ENCODE results near the gene GLRA3. TPM values are rescaled to one million over a fixed set of nuclear protein-coding genes. Genes with fewer than 3 reads are reported as not detected.
"Not testable (repeated sequence)": the region's sequence is repeated elsewhere in the genome, so short reads cannot be mapped to it uniquely, and the experiment has no call there.

Gene GLRA3
- total and polyA plus RNA-seq, 2 donors (not counting 3 experiments of a cell fraction or from before 2014, with no cell fraction given): not detected

DNA sequence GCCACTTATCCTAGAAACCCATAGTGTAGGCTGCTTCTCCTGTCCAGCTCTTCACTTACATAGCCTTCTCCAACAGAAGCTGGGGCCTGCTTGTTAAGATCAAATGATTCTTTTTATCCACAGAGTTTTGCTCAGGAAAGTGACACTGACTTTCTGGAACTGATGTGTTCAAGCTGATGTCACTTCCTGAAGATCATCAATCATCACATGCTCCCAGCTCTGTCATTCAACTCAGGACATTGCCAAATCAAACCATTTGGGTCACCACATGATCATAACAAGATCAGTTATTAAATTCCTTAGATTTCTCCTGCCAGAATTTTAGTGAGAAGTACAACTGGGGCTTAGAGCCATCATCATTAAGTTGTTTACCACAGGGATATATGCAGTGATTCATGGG is 39.4 kb downstream of the GLRA3 start:
- no peak for DNase-seq (ENCODE audit: low read depth, low spot score)
- no peaks in the 10 kb centered on the region for H4K20me1 ChIP-seq (replicated peaks; ENCODE audit: control insufficient read depth, extremely low read depth, insufficient read depth, low read length)
- H3K9me3 ChIP-seq (replicated peaks; ENCODE audit: control insufficient read depth, insufficient read depth, low read length): no peaks in the 10 kb centered on the region
- intact Hi-C loops (cut with micrococcal nuclease): no loop called here
- H3K27me3 ChIP-seq (ENCODE audit: control insufficient read depth in 2 of 2, insufficient read depth in 2 of 2, low read length in 2 of 2): no peaks in the 10 kb centered on the region
- no peak overlapping the region for H3K9ac ChIP-seq (replicated peaks; ENCODE audit: extremely low read depth, insufficient read depth, low read length)
- H3K36me3 ChIP-seq (ENCODE audit: control insufficient read depth in 2 of 2, extremely low read depth in 1 of 2, insufficient read depth in 2 of 2, low read length in 2 of 2): no peaks in the 10 kb centered on the region
- CTCF ChIA-PET: no interaction called here
- H3K4me3 ChIP-seq (replicated peaks in 1 of 3; ENCODE audit: insufficient read depth in 1 of 3, low read depth in 1 of 3, low read length in 3 of 3): no peak overlapping the region
- BruUV-seq (replicated peaks): no TSS peak
- no peak for TF ChIP-seq JUN (IDR thresholded peaks at IDR 0.05; ENCODE audit: borderline replicate concordance, insufficient read depth, insufficient read length, low read depth)
- TF ChIP-seq FOS (IDR thresholded peaks at IDR 0.05; ENCODE audit: borderline replicate concordance, insufficient read depth, low read length): no peak
- TF ChIP-seq GATA2 (IDR thresholded peaks at IDR 0.05; ENCODE audit: insufficient read depth, insufficient read length, low read depth, low read length): no peak
- TF ChIP-seq POLR2A (IDR thresholded peaks at IDR 0.05; ENCODE audit: low read depth, low read length): no peak
- TF ChIP-seq, protein P1, sequence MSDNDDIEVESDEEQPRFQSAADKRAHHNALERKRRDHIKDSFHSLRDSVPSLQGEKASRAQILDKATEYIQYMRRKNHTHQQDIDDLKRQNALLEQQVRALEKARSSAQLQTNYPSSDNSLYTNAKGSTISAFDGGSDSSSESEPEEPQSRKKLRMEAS (IDR thresholded peaks at IDR 0.05; ENCODE audit: insufficient read depth, insufficient read length): no peak
- no peak for TF ChIP-seq POLR2AphosphoS5 (IDR thresholded peaks at IDR 0.05; ENCODE audit: insufficient read depth, low read depth, low read length)
- no peak for TF ChIP-seq MYC (IDR thresholded peaks at IDR 0.05; ENCODE audit: low read depth, low read length)
- no peak for TF ChIP-seq EZH2 (IDR thresholded peaks at IDR 0.05; ENCODE audit: borderline replicate concordance, low read depth, low read length, severe bottlenecking)
- TF ChIP-seq, protein P2, sequence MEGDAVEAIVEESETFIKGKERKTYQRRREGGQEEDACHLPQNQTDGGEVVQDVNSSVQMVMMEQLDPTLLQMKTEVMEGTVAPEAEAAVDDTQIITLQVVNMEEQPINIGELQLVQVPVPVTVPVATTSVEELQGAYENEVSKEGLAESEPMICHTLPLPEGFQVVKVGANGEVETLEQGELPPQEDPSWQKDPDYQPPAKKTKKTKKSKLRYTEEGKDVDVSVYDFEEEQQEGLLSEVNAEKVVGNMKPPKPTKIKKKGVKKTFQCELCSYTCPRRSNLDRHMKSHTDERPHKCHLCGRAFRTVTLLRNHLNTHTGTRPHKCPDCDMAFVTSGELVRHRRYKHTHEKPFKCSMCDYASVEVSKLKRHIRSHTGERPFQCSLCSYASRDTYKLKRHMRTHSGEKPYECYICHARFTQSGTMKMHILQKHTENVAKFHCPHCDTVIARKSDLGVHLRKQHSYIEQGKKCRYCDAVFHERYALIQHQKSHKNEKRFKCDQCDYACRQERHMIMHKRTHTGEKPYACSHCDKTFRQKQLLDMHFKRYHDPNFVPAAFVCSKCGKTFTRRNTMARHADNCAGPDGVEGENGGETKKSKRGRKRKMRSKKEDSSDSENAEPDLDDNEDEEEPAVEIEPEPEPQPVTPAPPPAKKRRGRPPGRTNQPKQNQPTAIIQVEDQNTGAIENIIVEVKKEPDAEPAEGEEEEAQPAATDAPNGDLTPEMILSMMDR (IDR thresholded peaks at IDR 0.05; ENCODE audit: extremely low read depth in 1 of 2, insufficient read depth in 1 of 2, low read depth in 1 of 2, low read length in 2 of 2): no peak
- POLR2A ChIA-PET: no interaction called here
- no peaks in the 10 kb centered on the region for H3K9me1 ChIP-seq (replicated peaks; ENCODE audit: control insufficient read depth, extremely low read depth, insufficient read depth, low read length)
- H3K4me1 ChIP-seq (ENCODE audit: control insufficient read depth, extremely low read depth, insufficient read depth, low read length): no peaks in the 10 kb centered on the region
- no peak overlapping the region for H2AFZ ChIP-seq (ENCODE audit: low read depth, low read length)
- H3K27ac ChIP-seq (ENCODE audit: insufficient read depth, low read depth, low read length): no peak overlapping the region
- no peak overlapping the region for H3K4me2 ChIP-seq (ENCODE audit: insufficient read depth, low read length)
- no peak for FAIRE-seq
- H3K79me2 ChIP-seq (ENCODE audit: control insufficient read depth, insufficient read depth, low read length): no peaks in the 10 kb centered on the region
- dilution Hi-C loops (cut with MboI; ENCODE audit: extremely low pct_ligation_motif_present, low sequenced_read_pairs): no loop called here

DNA sequence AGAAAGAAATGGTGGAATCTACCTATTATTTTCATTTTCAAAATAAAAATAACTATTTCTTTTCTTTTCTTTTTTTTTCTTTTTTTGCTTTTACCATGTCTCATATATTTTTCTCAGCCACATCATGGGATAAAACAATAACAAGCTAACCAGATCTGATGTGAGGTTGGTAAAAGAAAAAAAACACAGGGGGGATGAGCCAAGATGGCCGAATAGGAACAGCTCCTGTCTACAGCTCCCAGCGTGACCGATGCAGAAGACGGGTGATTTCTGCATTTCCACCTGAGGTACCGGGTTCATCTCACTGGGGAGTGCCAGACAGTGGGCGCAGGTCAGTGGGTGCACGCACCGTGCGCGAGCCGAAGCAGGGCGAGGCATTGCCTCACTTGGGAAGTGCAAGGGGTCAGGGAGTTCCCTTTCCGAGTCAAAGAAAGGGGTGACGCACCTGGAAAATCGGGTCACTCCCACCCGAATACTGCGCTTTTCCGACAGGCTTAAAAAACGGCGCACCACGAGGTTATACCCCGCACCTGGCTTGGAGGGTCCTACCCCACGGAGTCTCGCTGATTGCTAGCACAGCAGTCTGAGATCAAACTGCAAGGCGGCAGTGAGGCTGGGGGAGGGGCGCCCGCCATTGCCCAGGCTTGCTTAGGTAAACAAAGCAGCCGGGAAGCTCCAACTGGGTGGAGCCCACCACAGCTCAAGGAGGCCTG is 50.6 kb downstream of the GLRA3 start:
- H3K9me1 ChIP-seq (replicated peaks; ENCODE audit: control insufficient read depth, extremely low read depth, insufficient read depth, low read length); H3K4me3 ChIP-seq (replicated peaks in 1 of 3; ENCODE audit: insufficient read depth in 1 of 3, low read depth in 1 of 3, low read length in 3 of 3); H3K4me2 ChIP-seq (ENCODE audit: insufficient read depth, low read length); H3K79me2 ChIP-seq (ENCODE audit: control insufficient read depth, insufficient read depth, low read length); POLR2A ChIA-PET; H3K4me1 ChIP-seq (ENCODE audit: control insufficient read depth, extremely low read depth, insufficient read depth, low read length); H2AFZ ChIP-seq (ENCODE audit: low read depth, low read length); H3K9ac ChIP-seq (replicated peaks; ENCODE audit: extremely low read depth, insufficient read depth, low read length); H3K27ac ChIP-seq (ENCODE audit: insufficient read depth, low read depth, low read length); H3K9me3 ChIP-seq (replicated peaks; ENCODE audit: control insufficient read depth, insufficient read depth, low read length); BruUV-seq (replicated peaks); DNase-seq (ENCODE audit: low read depth, low spot score); intact Hi-C loops (cut with micrococcal nuclease); H4K20me1 ChIP-seq (replicated peaks; ENCODE audit: control insufficient read depth, extremely low read depth, insufficient read depth, low read length); H3K36me3 ChIP-seq (ENCODE audit: control insufficient read depth in 2 of 2, extremely low read depth in 1 of 2, insufficient read depth in 2 of 2, low read length in 2 of 2); dilution Hi-C loops (cut with MboI; ENCODE audit: extremely low pct_ligation_motif_present, low sequenced_read_pairs); CTCF ChIA-PET; H3K27me3 ChIP-seq (ENCODE audit: control insufficient read depth in 2 of 2, insufficient read depth in 2 of 2, low read length in 2 of 2); FAIRE-seq: not testable (repeated sequence)
